Measurements from ENCODE around the gene CALHM2.
"Not testable (repeated sequence)": the region's sequence is repeated elsewhere in the genome, so short reads cannot be mapped to it uniquely, and the experiment has no call there.

Gene CALHM2

GRCh38 chr10:103449208-103450144 is 2.7 kb downstream of the CALHM2 start:
- DNase-seq = no peak

- no peak for DNase-seq
These were observed 3.4 kb downstream of the CALHM2 start for GRCh38 chr10:103448746-103449145.

- no peak for DNase-seq
These were observed 5.0 kb downstream of the CALHM2 start for GRCh38 chr10:103447187-103447586.

GRCh38 chr10:103445767-103446567 is 6.2 kb downstream of the CALHM2 start:
- no peak for DNase-seq

- no peak for DNase-seq
These were observed 6.8 kb downstream of the CALHM2 start for GRCh38 chr10:103445366-103445765.

- DNase-seq = no peak
These were observed 7.7 kb downstream of the CALHM2 start for GRCh38 chr10:103444478-103444877.

- DNase-seq = no peak
These were observed 8.5 kb downstream of the CALHM2 start for GRCh38 chr10:103443475-103444185.

- DNase-seq = no peak
These were observed 10.1 kb downstream of the CALHM2 start for GRCh38 chr10:103442031-103442461.

GRCh38 chr10:103441611-103442010 is 10.6 kb downstream of the CALHM2 start:
- DNase-seq = no peak

GRCh38 chr10:103441206-103441605 is 11.0 kb downstream of the CALHM2 start:
- no peak for DNase-seq

- DNase-seq = no peak
These were observed 11.8 kb downstream of the CALHM2 start for GRCh38 chr10:103440416-103440815.

GRCh38 chr10:103439776-103440175 is 12.4 kb downstream of the CALHM2 start:
- no peak for DNase-seq

- DNase-seq = no peak
These were observed 18.3 kb downstream of the CALHM2 start for GRCh38 chr10:103433858-103434257.

- no peak for DNase-seq
These were observed 20.3 kb downstream of the CALHM2 start for GRCh38 chr10:103431902-103432301.

GRCh38 chr10:103429647-103430046 is 22.5 kb downstream of the CALHM2 start:
- DNase-seq = no peak

GRCh38 chr10:103428989-103429643 is 23.1 kb downstream of the CALHM2 start:
- no peak for DNase-seq

- DNase-seq = no peak
These were observed 24.3 kb downstream of the CALHM2 start for GRCh38 chr10:103427866-103428265.

- DNase-seq = no peak
These were observed 28.4 kb downstream of the CALHM2 start for GRCh38 chr10:103423748-103424147.

- DNase-seq = no peak
These were observed 33.1 kb downstream of the CALHM2 start for GRCh38 chr10:103419101-103419500.

- no peak for DNase-seq
These were observed 34.6 kb downstream of the CALHM2 start for GRCh38 chr10:103417601-103418000.

GRCh38 chr10:103417148-103417469 is 35.1 kb downstream of the CALHM2 start:
- not testable (repeated sequence) for DNase-seq

GRCh38 chr10:103416436-103417147 is 35.6 kb downstream of the CALHM2 start:
- DNase-seq = peak; percentile 34
